ENCODE results near the gene ATXN7L1. TPM values are rescaled to one million over a fixed set of nuclear protein-coding genes. Genes with fewer than 3 reads are reported as not detected.
A peak's percentile ranks its signal among the peaks of the same experiment; 100 is the strongest.

The ATXN7L1 gene
- total RNA-seq, 1 experiment from 2014 or later, result 14.6 TPM

DNA sequence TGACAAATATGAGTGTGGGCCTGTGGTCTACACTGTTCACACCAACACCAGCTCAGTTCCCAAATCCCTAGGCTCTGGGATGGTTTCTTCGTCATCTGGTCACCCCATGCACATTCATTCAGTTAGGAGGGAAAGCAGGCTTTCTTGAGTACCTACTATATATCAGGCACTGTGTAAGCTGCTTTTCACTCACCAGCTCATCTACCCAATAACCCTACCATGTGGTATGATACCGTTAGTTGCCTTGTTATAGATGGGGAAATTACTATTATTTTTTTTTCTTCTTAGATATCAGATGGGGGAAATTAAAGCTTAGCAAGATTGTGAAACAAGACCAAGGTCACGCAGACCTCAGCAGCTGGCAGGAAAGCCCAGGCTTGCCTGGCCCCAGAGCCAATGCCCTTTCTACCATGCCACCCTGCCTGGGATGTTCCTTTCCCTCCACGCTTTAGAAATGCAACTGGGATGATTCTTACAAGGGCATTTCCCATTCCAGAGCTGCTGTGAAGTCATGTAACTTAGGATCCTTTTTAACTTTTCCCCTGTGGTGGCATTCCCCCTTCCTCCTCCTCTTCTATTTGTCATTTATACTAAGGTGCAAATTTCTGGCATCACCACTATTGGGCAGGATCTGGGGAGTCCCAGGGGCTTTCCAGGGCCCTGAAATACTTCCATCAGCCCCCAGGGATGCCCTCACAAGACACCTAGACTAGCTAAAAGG, 202.0 kb downstream of the ATXN7L1 start:
- no peaks in the 10 kb centered on the region for H3K27me3 ChIP-seq (ENCODE audit: insufficient read depth, low read depth)
- peaks cover 9% of the 10 kb centered on the region; the same call in 1 of the 2 replicates for H3F3A ChIP-seq (ENCODE audit: insufficient read depth, low read depth)
- no peaks in the 10 kb centered on the region for H3K9me2 ChIP-seq (ENCODE audit: insufficient read depth)
- H3K79me2 ChIP-seq (ENCODE audit: low read depth), result no peaks in the 10 kb centered on the region
- H3K27ac ChIP-seq, result no peak overlapping the region
- no peak overlapping the region for H3K4me3 ChIP-seq
- H3K36me3 ChIP-seq (ENCODE audit: low read depth), result no peaks in the 10 kb centered on the region
- POLR2A ChIA-PET (ENCODE audit: unreplicated experiment), result interaction anchor here (0.6 kb wide), 1 partner anchor 869 kb away, joined by 3 read pairs; no protein-coding TSS in a partner anchor
- H4K20me1 ChIP-seq (ENCODE audit: insufficient read depth), result no peaks in the 10 kb centered on the region
- TF ChIP-seq, protein P1, sequence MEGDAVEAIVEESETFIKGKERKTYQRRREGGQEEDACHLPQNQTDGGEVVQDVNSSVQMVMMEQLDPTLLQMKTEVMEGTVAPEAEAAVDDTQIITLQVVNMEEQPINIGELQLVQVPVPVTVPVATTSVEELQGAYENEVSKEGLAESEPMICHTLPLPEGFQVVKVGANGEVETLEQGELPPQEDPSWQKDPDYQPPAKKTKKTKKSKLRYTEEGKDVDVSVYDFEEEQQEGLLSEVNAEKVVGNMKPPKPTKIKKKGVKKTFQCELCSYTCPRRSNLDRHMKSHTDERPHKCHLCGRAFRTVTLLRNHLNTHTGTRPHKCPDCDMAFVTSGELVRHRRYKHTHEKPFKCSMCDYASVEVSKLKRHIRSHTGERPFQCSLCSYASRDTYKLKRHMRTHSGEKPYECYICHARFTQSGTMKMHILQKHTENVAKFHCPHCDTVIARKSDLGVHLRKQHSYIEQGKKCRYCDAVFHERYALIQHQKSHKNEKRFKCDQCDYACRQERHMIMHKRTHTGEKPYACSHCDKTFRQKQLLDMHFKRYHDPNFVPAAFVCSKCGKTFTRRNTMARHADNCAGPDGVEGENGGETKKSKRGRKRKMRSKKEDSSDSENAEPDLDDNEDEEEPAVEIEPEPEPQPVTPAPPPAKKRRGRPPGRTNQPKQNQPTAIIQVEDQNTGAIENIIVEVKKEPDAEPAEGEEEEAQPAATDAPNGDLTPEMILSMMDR (conservative IDR thresholded peaks at IDR 0.05), result no peak
- TF ChIP-seq EZH2 (IDR thresholded peaks at IDR 0.05; ENCODE audit: low read depth), result no peak
- no peak overlapping the region for H2AFZ ChIP-seq
- no peaks in the 10 kb centered on the region for H3K9me3 ChIP-seq (ENCODE audit: insufficient read depth, low read depth)
- CTCF ChIA-PET, result interaction anchor here (0.6 to 0.8 kb wide), 2 partner anchors 16 to 376 kb away, joined by 3 to 5 read pairs; no protein-coding TSS in a partner anchor
- intact Hi-C loops (cut with micrococcal nuclease; ENCODE audit: unreplicated experiment), result no loop called here
- BruUV-seq (replicated peaks), result no TSS peak
- H3K4me1 ChIP-seq (replicated peaks; ENCODE audit: insufficient read depth), result peaks cover 15% of the 10 kb centered on the region
- DNase-seq, result no peak
- H3K4me2 ChIP-seq, result no peak overlapping the region

DNA sequence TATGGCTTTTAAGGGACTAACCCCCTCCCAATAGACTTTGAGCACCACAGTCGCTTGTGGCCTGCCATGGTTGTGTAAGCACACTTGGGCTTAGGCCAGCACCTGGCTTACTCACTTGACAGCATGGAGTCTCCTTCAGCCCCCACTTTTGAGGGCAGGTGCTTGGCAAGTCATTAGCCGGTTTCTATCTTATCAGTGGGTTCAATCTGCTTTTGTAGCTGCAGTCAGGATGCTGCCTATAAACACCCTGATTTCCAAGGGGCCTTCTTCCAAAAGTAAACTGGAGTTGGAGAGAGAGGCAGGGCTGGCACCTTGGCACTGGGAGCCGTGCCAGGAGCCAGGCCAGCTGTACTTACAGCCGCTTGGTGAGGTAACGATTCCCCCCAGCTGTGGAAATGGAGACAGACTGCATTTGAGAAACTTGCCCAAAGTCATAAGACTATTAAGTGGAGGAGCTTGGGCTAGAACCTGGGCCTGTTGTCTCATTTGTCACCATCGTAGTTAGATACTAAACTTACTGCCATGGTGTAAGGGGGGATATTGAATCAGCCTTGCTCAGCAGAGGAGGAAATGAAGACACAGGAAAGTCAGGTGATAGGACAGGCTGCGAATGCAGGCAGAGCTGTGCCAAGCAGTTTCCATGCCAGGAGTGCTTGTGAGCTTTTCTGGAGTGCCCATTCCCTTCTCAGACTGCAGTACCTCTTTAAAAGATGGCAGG, 202.9 kb downstream of the ATXN7L1 start:
- Histone ChIP-seq H2AFZ (no peak overlapping the region), H3K4me1 (replicated peaks; ENCODE audit: insufficient read depth) (peaks cover 15% of the 10 kb centered on the region), H3K4me2 (peak overlapping the region; percentile 1; the same call in 1 of the 2 replicates), H3K79me2 (ENCODE audit: low read depth) (no peaks in the 10 kb centered on the region), H3F3A (ENCODE audit: insufficient read depth, low read depth) (peaks cover 9% of the 10 kb centered on the region; the same call in 1 of the 2 replicates), H3K9me3 (ENCODE audit: insufficient read depth, low read depth) (no peaks in the 10 kb centered on the region), H3K9me2 (ENCODE audit: insufficient read depth) (no peaks in the 10 kb centered on the region), H3K4me3 (no peak overlapping the region), H4K20me1 (ENCODE audit: insufficient read depth) (no peaks in the 10 kb centered on the region), H3K27ac (no peak overlapping the region), H3K36me3 (ENCODE audit: low read depth) (no peaks in the 10 kb centered on the region), H3K27me3 (ENCODE audit: insufficient read depth, low read depth) (no peaks in the 10 kb centered on the region)
- POLR2A ChIA-PET (ENCODE audit: unreplicated experiment), result interaction anchor here (0.5 to 0.6 kb wide), 2 partner anchors 870 to 1102 kb away, joined by 3 to 4 read pairs; no protein-coding TSS in a partner anchor
- CTCF ChIA-PET, result interaction anchor here (0.6 to 0.8 kb wide), 3 partner anchors 15 to 493 kb away, joined by 3 to 8 read pairs (median 5); no protein-coding TSS in a partner anchor
- TF ChIP-seq, protein P1 (conservative IDR thresholded peaks at IDR 0.05), result no peak
- no TSS peak for BruUV-seq (replicated peaks)
- peak; percentile 64 to 80 for DNase-seq
- intact Hi-C loops (cut with micrococcal nuclease; ENCODE audit: unreplicated experiment), result loop anchor here (1.0 kb wide), 1 partner anchor 45 kb away; no protein-coding TSS in a partner anchor

DNA sequence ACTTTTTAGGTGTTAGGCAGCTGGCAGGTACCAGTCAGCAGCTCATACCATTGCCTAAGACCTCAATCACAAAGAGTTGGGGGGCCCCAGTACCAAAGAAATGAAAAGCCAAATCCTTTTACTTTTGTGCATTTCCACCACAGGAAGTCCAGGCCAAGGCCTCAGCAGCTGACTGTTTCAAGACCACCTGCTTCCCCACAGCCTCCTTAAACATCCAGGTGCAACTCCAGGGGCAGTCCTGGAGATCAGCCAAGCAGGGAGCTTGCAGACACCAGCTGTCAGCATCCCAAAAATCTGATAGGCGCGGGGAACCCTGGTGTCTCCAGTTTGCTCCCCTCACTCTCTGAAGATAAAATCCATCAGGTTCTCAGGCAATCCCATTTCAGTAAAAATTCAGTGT, 203.6 kb downstream of the ATXN7L1 start:
- Histone ChIP-seq H3F3A (ENCODE audit: insufficient read depth, low read depth) (peaks cover 9% of the 10 kb centered on the region; the same call in 1 of the 2 replicates), H3K9me3 (ENCODE audit: insufficient read depth, low read depth) (no peaks in the 10 kb centered on the region), H3K36me3 (ENCODE audit: low read depth) (no peaks in the 10 kb centered on the region), H4K20me1 (ENCODE audit: insufficient read depth) (no peaks in the 10 kb centered on the region), H3K4me1 (replicated peaks; ENCODE audit: insufficient read depth) (peaks cover 15% of the 10 kb centered on the region), H3K4me2 (no peak overlapping the region), H3K9me2 (ENCODE audit: insufficient read depth) (no peaks in the 10 kb centered on the region), H3K4me3 (no peak overlapping the region), H3K79me2 (ENCODE audit: low read depth) (no peaks in the 10 kb centered on the region), H2AFZ (no peak overlapping the region), H3K27ac (no peak overlapping the region), H3K27me3 (ENCODE audit: insufficient read depth, low read depth) (no peaks in the 10 kb centered on the region)
- TF ChIP-seq, protein P1 (conservative IDR thresholded peaks at IDR 0.05), result no peak
- ChIA-PET POLR2A (ENCODE audit: unreplicated experiment) (no interaction called here), CTCF (no interaction called here)
- BruUV-seq (replicated peaks), result no TSS peak
- no peak for DNase-seq
- intact Hi-C loops (cut with micrococcal nuclease; ENCODE audit: unreplicated experiment), result loop anchor here (1.0 kb wide), 1 partner anchor 46 kb away; no protein-coding TSS in a partner anchor
